H9 (cell line): ENCODE results near the gene OR2T6. TPM values are rescaled to one million over a fixed set of nuclear protein-coding genes. Genes with fewer than 3 reads are reported as not detected.

Experiments
- DNase-seq: peaks from one replicate; pipeline ENCODE4 v3.0.0-alpha.2; 2017
- H2AFZ ChIP-seq: one replicate; pipeline ENCODE4 v1.6.1; 2013; ENCODE audit warnings: mild to moderate bottlenecking, low read length, control low read depth, moderate library complexity
- H2AK5ac ChIP-seq: 2 replicates; pipeline ENCODE4 v1.6.1; 2013; ENCODE audit warnings: low read length, control low read depth, mixed read lengths; ENCODE audit not compliant: insufficient read length
- H2BK120ac ChIP-seq: one replicate; pipeline ENCODE4 v1.6.1; 2013; ENCODE audit warnings: low read depth, mild to moderate bottlenecking, low read length, control low read depth, inconsistent platforms; ENCODE audit not compliant: poor library complexity, severe bottlenecking
- H2BK12ac ChIP-seq: 2 replicates; pipeline ENCODE4 v1.6.1; 2013; ENCODE audit warnings: low read length, control low read depth, mixed read lengths, low read depth; ENCODE audit not compliant: insufficient read length
- H2BK15ac ChIP-seq: 2 replicates; pipeline ENCODE4 v1.6.1; 2013; ENCODE audit warnings: low read depth, low read length, control low read depth
- H2BK20ac ChIP-seq: one replicate; pipeline ENCODE4 v1.6.1; 2013; ENCODE audit warnings: low read depth, mild to moderate bottlenecking, low read length, control low read depth, inconsistent platforms; ENCODE audit not compliant: poor library complexity, severe bottlenecking
- H2BK5ac ChIP-seq: 2 replicates; pipeline ENCODE4 v1.6.1; 2013; ENCODE audit warnings: low read length, control low read depth, mixed read lengths; ENCODE audit not compliant: insufficient read length
- H3K14ac ChIP-seq: 2 replicates; pipeline ENCODE4 v1.6.1; 2013; ENCODE audit warnings: low read length, control low read depth; ENCODE audit not compliant: insufficient read depth
- H3K18ac ChIP-seq: 2 replicates; pipeline ENCODE4 v1.6.1; 2013; ENCODE audit warnings: low read depth, mild to moderate bottlenecking, mixed read lengths, low read length, control low read depth; ENCODE audit not compliant: insufficient read length
- H3K23ac ChIP-seq: 2 replicates; pipeline ENCODE4 v1.6.1; 2013; ENCODE audit warnings: low read length, control low read depth, mixed read lengths, low read depth; ENCODE audit not compliant: insufficient read length
- H3K23me2 ChIP-seq: 2 replicates; pipeline ENCODE4 v1.6.1; 2013; ENCODE audit warnings: low read depth, mild to moderate bottlenecking, mixed read lengths, low read length, control low read depth; ENCODE audit not compliant: insufficient read length, poor library complexity, severe bottlenecking
- H3K27ac ChIP-seq: 2 replicates; pipeline ENCODE4 v1.5.1; 2013; ENCODE audit warnings: low read length, control low read depth, mixed read lengths, low read depth; ENCODE audit not compliant: insufficient read length
- H3K27me3 ChIP-seq: 2 replicates; pipeline ENCODE4 v1.6.1; 2013; ENCODE audit warnings: low read length, control low read depth, inconsistent platforms; ENCODE audit not compliant: insufficient read depth
- H3K4ac ChIP-seq: 2 replicates; pipeline ENCODE4 v1.6.1; 2013; ENCODE audit warnings: low read depth, mild to moderate bottlenecking, control low read depth, inconsistent platforms, low read length, moderate library complexity
- H3K4me1 ChIP-seq: 2 replicates; pipeline ENCODE4 v1.6.1; 2013; ENCODE audit warnings: low read length, control low read depth, inconsistent platforms; ENCODE audit not compliant: insufficient read depth
- H3K4me2 ChIP-seq: 2 replicates; pipeline ENCODE4 v1.6.1; 2013; ENCODE audit warnings: low read length, control low read depth, mixed read lengths; ENCODE audit not compliant: insufficient read length, insufficient read depth
- H3K56ac ChIP-seq: 2 replicates; pipeline ENCODE4 v1.6.1; 2013; ENCODE audit warnings: low read depth, mild to moderate bottlenecking, mixed read lengths, low read length, control low read depth; ENCODE audit not compliant: insufficient read length
- H3K79me1 ChIP-seq: 2 replicates; pipeline ENCODE4 v1.6.1; 2013; ENCODE audit warnings: low read depth, mild to moderate bottlenecking, moderate library complexity, low read length, control low read depth, inconsistent platforms; ENCODE audit not compliant: insufficient read depth, poor library complexity, severe bottlenecking
- H3K79me2 ChIP-seq: 2 replicates; pipeline ENCODE4 v1.6.1; 2013; ENCODE audit warnings: low read length, control low read depth, inconsistent platforms; ENCODE audit not compliant: insufficient read depth
- H3K9ac ChIP-seq: 2 replicates; pipeline ENCODE4 v1.6.1; 2013; ENCODE audit warnings: low read length, control low read depth, mixed read lengths; ENCODE audit not compliant: insufficient read length; ENCODE audit errors: extremely low read depth
- H3K9me3 ChIP-seq: one replicate; pipeline ENCODE4 v1.6.1; 2013; ENCODE audit warnings: low read depth, low read length, inconsistent platforms; ENCODE audit not compliant: control insufficient read depth
- H3T11ph ChIP-seq: one replicate; pipeline ENCODE4 v1.6.1; 2013; ENCODE audit warnings: mild to moderate bottlenecking, low read length, control low read depth, inconsistent platforms
- H4K20me1 ChIP-seq: one replicate; pipeline ENCODE4 v1.6.1; 2013; ENCODE audit not compliant: control insufficient read depth, insufficient read length, insufficient read depth
- H4K5ac ChIP-seq: 2 replicates; pipeline ENCODE4 v1.6.1; 2013; ENCODE audit warnings: low read depth, mild to moderate bottlenecking, mixed read lengths, low read length, control low read depth; ENCODE audit not compliant: insufficient read length
- H4K8ac ChIP-seq: replicated peaks from 2 replicates; pipeline ENCODE4 v1.6.1; 2013; ENCODE audit warnings: low read length, control low read depth, mixed read lengths, low read depth; ENCODE audit not compliant: insufficient read length
- H4K91ac ChIP-seq: 2 replicates; pipeline ENCODE4 v1.6.1; 2013; ENCODE audit warnings: low read depth, mild to moderate bottlenecking, moderate library complexity, mixed read lengths, low read length, control low read depth; ENCODE audit not compliant: insufficient read length
- H3K27ac Mint-ChIP-seq, 3 experiments: 2 replicates in 2 of 3; 3 replicates in 1 of 3; pipeline ENCODE4 v1.8.0; 2020 to 2021; ENCODE audit warnings: mixed read lengths in 3 of 3, mild to moderate bottlenecking in 1 of 3, moderate library complexity in 1 of 3
- H3K27me3 Mint-ChIP-seq: 2 replicates; pipeline ENCODE4 v1.8.0; 2021; ENCODE audit warnings: low read depth, mild to moderate bottlenecking, moderate library complexity, mixed read lengths
- H3K36me3 Mint-ChIP-seq, 3 experiments: 2 replicates in 2 of 3; 3 replicates in 1 of 3; pipeline ENCODE4 v1.8.0; 2020 to 2021; ENCODE audit warnings: low read depth in 3 of 3, mixed read lengths in 3 of 3; ENCODE audit not compliant: insufficient read depth in 1 of 3
- H3K4me1 Mint-ChIP-seq, 2 experiments: 2 replicates each; pipeline ENCODE4 v1.8.0; 2020; ENCODE audit warnings: mixed read lengths in 2 of 2
- H3K4me3 Mint-ChIP-seq, 2 experiments: 2 replicates in 1 of 2; 3 replicates in 1 of 2; pipeline ENCODE4 v1.8.0; 2020 to 2021; ENCODE audit warnings: mild to moderate bottlenecking in 2 of 2, mixed read lengths in 2 of 2, moderate library complexity in 1 of 2
- H3K9me3 Mint-ChIP-seq, 2 experiments: 2 replicates in 1 of 2; 3 replicates in 1 of 2; pipeline ENCODE4 v1.8.0; 2020; ENCODE audit warnings: mild to moderate bottlenecking in 2 of 2, mixed read lengths in 2 of 2, moderate library complexity in 1 of 2
- CTCF ChIP-seq: fragments of 200-600 bp; sonication (generic); conservative IDR thresholded peaks from 3 replicates; pipeline ENCODE4 v1.8.0; 2021; ENCODE audit warnings: antibody characterized with exemption, mild to moderate bottlenecking
- WGBS: extraction: QIAGEN DNeasy Blood & Tissue Kit; methylation state at CpG from one replicate; pipeline ENCODE4 v1.1.7; 2013; ENCODE audit warnings: missing lambda C conversion rate, low lambda C conversion rate, mixed read lengths; ENCODE audit not compliant: insufficient read length; ENCODE audit errors: extremely low coverage; 5-methylcytosine and 5-hydroxymethylcytosine counted together
- total RNA-seq: library from RNA; stranded (reverse); gene quantifications from 2 replicates; pipeline ENCODE4 v1.2.1, GENCODE V29; 2021

OR2T6 gene
- total RNA-seq, 1 experiment from 2014 or later: not detected

- no peak overlapping the region for H2BK15ac ChIP-seq
- no peak overlapping the region for H3T11ph ChIP-seq
- no peak overlapping the region for H4K91ac ChIP-seq
- no peak overlapping the region for H2BK5ac ChIP-seq
- H3K9me3 ChIP-seq: peaks cover 52% of the 10 kb centered on the region
- Mint-ChIP-seq H3K4me1 (no peaks in the 10 kb centered on the region), H3K4me3 (no peak overlapping the region), H3K9me3 (peaks cover 74 to 81% of the 10 kb centered on the region in 2 experiments), H3K27ac (no peak overlapping the region), H3K36me3 (peaks cover 0 to 21% (median 8%) of the 10 kb centered on the region in 3 experiments; a peak in 6 of 7 replicates), H3K27me3 (no peaks in the 10 kb centered on the region; the same call in 1 of the 2 replicates)
- H3K9ac ChIP-seq: no peak overlapping the region
- no peaks in the 10 kb centered on the region for H4K20me1 ChIP-seq
- no peak overlapping the region for H2AK5ac ChIP-seq
- no peak overlapping the region for H3K4me2 ChIP-seq
- TF ChIP-seq CTCF: no peak
- H4K5ac ChIP-seq: no peak overlapping the region
- no CpG with 5 or more reads among the region's 3 CpGs for WGBS
- no peak overlapping the region for H4K8ac ChIP-seq
- no peak overlapping the region for H3K14ac ChIP-seq
- DNase-seq: no peak
- no peak overlapping the region for H2AFZ ChIP-seq
- H3K4ac ChIP-seq: no peak overlapping the region
- H3K27me3 ChIP-seq: no peaks in the 10 kb centered on the region
- H2BK120ac ChIP-seq: no peak overlapping the region
- no peaks in the 10 kb centered on the region for H3K79me1 ChIP-seq
- H3K23ac ChIP-seq: no peak overlapping the region
- H3K4me1 ChIP-seq: no peaks in the 10 kb centered on the region
- no peak overlapping the region for H2BK12ac ChIP-seq
- H3K23me2 ChIP-seq: no peaks in the 10 kb centered on the region
- no peak overlapping the region for H3K56ac ChIP-seq
- H3K79me2 ChIP-seq: no peaks in the 10 kb centered on the region
- no peak overlapping the region for H2BK20ac ChIP-seq
- no peak overlapping the region for H3K27ac ChIP-seq
- H3K18ac ChIP-seq: no peak overlapping the region
These were observed 32.1 kb upstream of the OR2T6 start for GRCh38 chr1:248343451-248343850.
